ENCODE data around the gene CDKL5. TPM values are rescaled to one million over a fixed set of nuclear protein-coding genes. Genes with fewer than 3 reads are reported as not detected.

Gene CDKL5
- total RNA-seq, 1 experiment from 2014 or later = 1.2 TPM

DNA sequence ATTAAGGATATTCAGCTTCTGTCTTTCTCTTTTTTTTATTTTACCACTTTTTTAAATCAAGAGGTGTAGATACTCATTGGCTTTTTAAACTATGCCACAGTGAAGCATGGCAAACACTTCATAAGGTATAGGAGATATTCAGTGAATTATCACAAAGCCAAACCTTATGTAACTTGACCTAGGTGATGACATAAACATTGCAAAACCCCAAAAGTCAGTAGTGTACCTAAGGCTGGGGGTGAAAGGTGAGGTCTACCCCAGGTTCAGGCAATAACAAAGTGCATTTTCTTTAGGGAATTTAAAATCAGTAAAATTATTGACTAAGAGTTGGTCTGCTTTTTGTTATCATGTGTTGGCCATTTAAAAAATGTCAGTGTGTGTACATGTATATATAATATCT lies 39.1 kb downstream of the CDKL5 start:
- no peak for DNase-seq (ENCODE audit: low read depth, low spot score)
- no peak overlapping the region for H3K27ac ChIP-seq (ENCODE audit: low read length)
- no peaks in the 10 kb centered on the region for H3K36me3 ChIP-seq (ENCODE audit: control insufficient read depth, insufficient read depth, low read length)
- intact Hi-C loops (cut with micrococcal nuclease; ENCODE audit: unreplicated experiment) = no loop called here
- no peak for ATAC-seq
- CTCF ChIA-PET = no interaction called here
- H3K9me3 ChIP-seq (ENCODE audit: control insufficient read depth, insufficient read depth, low read depth, low read length) = no peaks in the 10 kb centered on the region
- H3K4me3 ChIP-seq (ENCODE audit: low read depth in 2 of 2, low read length in 2 of 2) = no peak overlapping the region
- in situ Hi-C loops (cut with HindIII; ENCODE audit: low pct_unique_long_range_greater_than_20kb, low sequenced_read_pairs) = no loop called here
- no peak for TF ChIP-seq POLR2AphosphoS5 (IDR thresholded peaks at IDR 0.05; ENCODE audit: low read depth, low read length)
- POLR2A ChIA-PET = no interaction called here
- no peaks in the 10 kb centered on the region for H3K27me3 ChIP-seq (ENCODE audit: control insufficient read depth, insufficient read depth, low read length)
- no peaks in the 10 kb centered on the region for H3K4me1 ChIP-seq (ENCODE audit: control insufficient read depth, insufficient read depth, low read length)
- no TSS peak for BruUV-seq (replicated peaks)

DNA sequence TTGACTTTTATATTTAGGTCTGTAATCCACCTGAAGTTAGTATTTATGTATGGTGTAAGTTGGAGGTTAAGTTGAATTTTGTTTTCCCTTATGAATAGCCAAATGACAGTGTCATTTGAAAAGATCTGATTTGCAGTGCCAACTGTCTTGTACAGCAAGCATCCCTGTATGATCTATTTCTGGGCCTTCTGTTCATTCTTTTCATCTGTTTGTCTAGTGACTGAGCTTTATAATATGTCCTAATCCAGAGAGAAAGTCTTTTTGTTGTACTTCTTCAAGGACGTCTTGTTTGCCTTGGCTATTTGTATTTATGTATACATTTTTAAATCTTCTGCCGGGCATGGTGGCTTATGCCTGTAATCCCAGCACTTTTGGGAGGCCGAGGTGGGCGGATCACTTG lies 39.6 kb downstream of the CDKL5 start:
- no peak for DNase-seq (ENCODE audit: low read depth, low spot score)
- H3K9me3 ChIP-seq (ENCODE audit: control insufficient read depth, insufficient read depth, low read depth, low read length) = no peaks in the 10 kb centered on the region
- no peaks in the 10 kb centered on the region for H3K27me3 ChIP-seq (ENCODE audit: control insufficient read depth, insufficient read depth, low read length)
- no peak overlapping the region for H3K4me3 ChIP-seq (ENCODE audit: low read depth in 2 of 2, low read length in 2 of 2)
- POLR2A ChIA-PET = no interaction called here
- BruUV-seq (replicated peaks) = no TSS peak
- H3K36me3 ChIP-seq (ENCODE audit: control insufficient read depth, insufficient read depth, low read length) = no peaks in the 10 kb centered on the region
- ATAC-seq = no peak
- no peak overlapping the region for H3K27ac ChIP-seq (ENCODE audit: low read length)
- TF ChIP-seq SIN3A (IDR thresholded peaks at IDR 0.05; ENCODE audit: borderline replicate concordance, insufficient read depth, low read depth, low read length) (no peak), TCF7L2 (IDR thresholded peaks at IDR 0.05; ENCODE audit: low read depth, low read length) (no peak), POLR2AphosphoS5 (IDR thresholded peaks at IDR 0.05; ENCODE audit: low read depth, low read length) (no peak)
- TF ChIP-seq, protein P1, sequence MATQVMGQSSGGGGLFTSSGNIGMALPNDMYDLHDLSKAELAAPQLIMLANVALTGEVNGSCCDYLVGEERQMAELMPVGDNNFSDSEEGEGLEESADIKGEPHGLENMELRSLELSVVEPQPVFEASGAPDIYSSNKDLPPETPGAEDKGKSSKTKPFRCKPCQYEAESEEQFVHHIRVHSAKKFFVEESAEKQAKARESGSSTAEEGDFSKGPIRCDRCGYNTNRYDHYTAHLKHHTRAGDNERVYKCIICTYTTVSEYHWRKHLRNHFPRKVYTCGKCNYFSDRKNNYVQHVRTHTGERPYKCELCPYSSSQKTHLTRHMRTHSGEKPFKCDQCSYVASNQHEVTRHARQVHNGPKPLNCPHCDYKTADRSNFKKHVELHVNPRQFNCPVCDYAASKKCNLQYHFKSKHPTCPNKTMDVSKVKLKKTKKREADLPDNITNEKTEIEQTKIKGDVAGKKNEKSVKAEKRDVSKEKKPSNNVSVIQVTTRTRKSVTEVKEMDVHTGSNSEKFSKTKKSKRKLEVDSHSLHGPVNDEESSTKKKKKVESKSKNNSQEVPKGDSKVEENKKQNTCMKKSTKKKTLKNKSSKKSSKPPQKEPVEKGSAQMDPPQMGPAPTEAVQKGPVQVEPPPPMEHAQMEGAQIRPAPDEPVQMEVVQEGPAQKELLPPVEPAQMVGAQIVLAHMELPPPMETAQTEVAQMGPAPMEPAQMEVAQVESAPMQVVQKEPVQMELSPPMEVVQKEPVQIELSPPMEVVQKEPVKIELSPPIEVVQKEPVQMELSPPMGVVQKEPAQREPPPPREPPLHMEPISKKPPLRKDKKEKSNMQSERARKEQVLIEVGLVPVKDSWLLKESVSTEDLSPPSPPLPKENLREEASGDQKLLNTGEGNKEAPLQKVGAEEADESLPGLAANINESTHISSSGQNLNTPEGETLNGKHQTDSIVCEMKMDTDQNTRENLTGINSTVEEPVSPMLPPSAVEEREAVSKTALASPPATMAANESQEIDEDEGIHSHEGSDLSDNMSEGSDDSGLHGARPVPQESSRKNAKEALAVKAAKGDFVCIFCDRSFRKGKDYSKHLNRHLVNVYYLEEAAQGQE (IDR thresholded peaks at IDR 0.05; ENCODE audit: insufficient read depth in 1 of 2, low read depth in 2 of 2, low read length in 1 of 2) = no peak
- TF ChIP-seq, protein P2, sequence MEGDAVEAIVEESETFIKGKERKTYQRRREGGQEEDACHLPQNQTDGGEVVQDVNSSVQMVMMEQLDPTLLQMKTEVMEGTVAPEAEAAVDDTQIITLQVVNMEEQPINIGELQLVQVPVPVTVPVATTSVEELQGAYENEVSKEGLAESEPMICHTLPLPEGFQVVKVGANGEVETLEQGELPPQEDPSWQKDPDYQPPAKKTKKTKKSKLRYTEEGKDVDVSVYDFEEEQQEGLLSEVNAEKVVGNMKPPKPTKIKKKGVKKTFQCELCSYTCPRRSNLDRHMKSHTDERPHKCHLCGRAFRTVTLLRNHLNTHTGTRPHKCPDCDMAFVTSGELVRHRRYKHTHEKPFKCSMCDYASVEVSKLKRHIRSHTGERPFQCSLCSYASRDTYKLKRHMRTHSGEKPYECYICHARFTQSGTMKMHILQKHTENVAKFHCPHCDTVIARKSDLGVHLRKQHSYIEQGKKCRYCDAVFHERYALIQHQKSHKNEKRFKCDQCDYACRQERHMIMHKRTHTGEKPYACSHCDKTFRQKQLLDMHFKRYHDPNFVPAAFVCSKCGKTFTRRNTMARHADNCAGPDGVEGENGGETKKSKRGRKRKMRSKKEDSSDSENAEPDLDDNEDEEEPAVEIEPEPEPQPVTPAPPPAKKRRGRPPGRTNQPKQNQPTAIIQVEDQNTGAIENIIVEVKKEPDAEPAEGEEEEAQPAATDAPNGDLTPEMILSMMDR (IDR thresholded peaks at IDR 0.05) = no peak
- H3K4me1 ChIP-seq (ENCODE audit: control insufficient read depth, insufficient read depth, low read length) = no peaks in the 10 kb centered on the region
- in situ Hi-C loops (cut with HindIII; ENCODE audit: low pct_unique_long_range_greater_than_20kb, low sequenced_read_pairs) = no loop called here
- CTCF ChIA-PET = no interaction called here
- intact Hi-C loops (cut with micrococcal nuclease; ENCODE audit: unreplicated experiment) = no loop called here

DNA sequence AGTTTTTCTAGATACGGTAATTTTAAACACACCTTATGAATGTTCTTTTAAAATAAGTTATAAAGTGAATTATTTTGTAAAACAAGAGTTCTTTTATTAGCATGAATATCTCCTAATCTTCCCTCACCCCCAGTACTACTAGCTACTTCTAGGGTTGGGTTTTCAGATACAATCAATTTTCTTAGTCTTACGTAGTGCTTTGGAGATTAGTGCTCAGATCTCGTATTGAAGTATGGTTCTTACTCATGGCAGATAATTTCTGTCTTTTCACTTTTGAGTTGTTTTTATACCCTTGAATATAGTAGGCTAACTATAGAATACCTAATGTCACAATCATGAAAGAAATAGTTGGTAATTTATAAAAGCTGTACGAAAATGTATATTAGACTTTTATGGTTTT lies 43.2 kb downstream of the CDKL5 start:
- no peaks in the 10 kb centered on the region for H3K36me3 ChIP-seq (ENCODE audit: control insufficient read depth, insufficient read depth, low read length)
- no peak for DNase-seq (ENCODE audit: low read depth, low spot score)
- ATAC-seq = no peak
- H3K27me3 ChIP-seq (ENCODE audit: control insufficient read depth, insufficient read depth, low read length) = no peaks in the 10 kb centered on the region
- no peaks in the 10 kb centered on the region for H3K4me1 ChIP-seq (ENCODE audit: control insufficient read depth, insufficient read depth, low read length)
- H3K4me3 ChIP-seq (ENCODE audit: low read depth in 2 of 2, low read length in 2 of 2) = no peak overlapping the region
- no peak overlapping the region for H3K27ac ChIP-seq (ENCODE audit: low read length)
- TF ChIP-seq, protein P2 (IDR thresholded peaks at IDR 0.05) = no peak
- TF ChIP-seq POLR2AphosphoS5 (IDR thresholded peaks at IDR 0.05; ENCODE audit: low read depth, low read length) (no peak), SIN3A (IDR thresholded peaks at IDR 0.05; ENCODE audit: borderline replicate concordance, insufficient read depth, low read depth, low read length) (no peak), TCF7L2 (IDR thresholded peaks at IDR 0.05; ENCODE audit: low read depth, low read length) (no peak)
- TF ChIP-seq, protein P1 (IDR thresholded peaks at IDR 0.05; ENCODE audit: insufficient read depth in 1 of 2, low read depth in 2 of 2, low read length in 1 of 2) = no peak
- intact Hi-C loops (cut with micrococcal nuclease; ENCODE audit: unreplicated experiment) = no loop called here
- BruUV-seq (replicated peaks) = no TSS peak
- in situ Hi-C loops (cut with HindIII; ENCODE audit: low pct_unique_long_range_greater_than_20kb, low sequenced_read_pairs) = no loop called here
- POLR2A ChIA-PET = no interaction called here
- CTCF ChIA-PET = no interaction called here
- no peaks in the 10 kb centered on the region for H3K9me3 ChIP-seq (ENCODE audit: control insufficient read depth, insufficient read depth, low read depth, low read length)

Measured in Panc1 (cell line).